ENCODE measurements around the gene COL6A3. TPM values are rescaled to one million over a fixed set of nuclear protein-coding genes. Genes with fewer than 3 reads are reported as not detected.

Gene COL6A3
- total RNA-seq, 2 experiments from 2014 or later: 0.90 to 1.3 TPM

DNA sequence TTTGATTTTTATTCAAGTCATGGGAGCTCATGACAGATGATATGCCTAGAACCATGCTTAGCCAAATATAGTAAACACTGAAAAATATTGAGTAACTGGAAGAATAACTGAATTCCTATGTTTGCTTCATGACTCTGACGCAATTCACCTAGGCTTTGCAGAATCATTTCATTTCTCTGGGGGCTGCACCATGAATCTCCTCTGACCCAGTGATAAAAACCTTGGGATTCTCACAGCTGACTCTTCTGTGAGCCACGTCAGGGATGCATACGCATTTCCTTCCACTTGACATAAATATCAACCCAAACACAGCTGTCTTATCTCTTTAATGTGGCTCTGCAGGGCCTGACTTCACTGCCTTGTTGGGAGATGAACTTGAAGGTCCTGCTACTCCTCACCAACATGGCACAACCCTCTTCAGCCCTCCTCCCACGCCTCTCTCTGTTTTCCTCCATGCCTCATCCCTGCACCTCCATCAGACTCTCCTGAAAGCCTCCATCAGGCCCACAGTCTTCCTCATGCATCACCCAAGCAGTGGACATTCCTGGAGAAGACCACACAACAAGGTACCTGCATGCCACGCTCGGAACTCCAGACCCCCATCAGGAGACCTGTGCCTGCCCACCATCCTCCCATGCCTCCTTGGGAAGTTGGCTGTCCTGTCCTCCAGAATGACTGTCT lies 29.8 kb downstream of the COL6A3 start:
- Mint-ChIP-seq H3K27ac (no peak overlapping the region), H3K4me1 (no peaks in the 10 kb centered on the region), H3K4me3 (no peak overlapping the region), H3K9me3 (no peaks in the 10 kb centered on the region), H3K36me3 (ENCODE audit: low read depth) (no peaks in the 10 kb centered on the region), H3K27me3 (no peaks in the 10 kb centered on the region)
- CTCF ChIA-PET: interaction anchor here (1.0 kb wide), 1 partner anchor 37 kb away, joined by 3 read pairs; no protein-coding TSS in a partner anchor
- POLR2A ChIA-PET: no interaction called here
- no peak for DNase-seq

DNA sequence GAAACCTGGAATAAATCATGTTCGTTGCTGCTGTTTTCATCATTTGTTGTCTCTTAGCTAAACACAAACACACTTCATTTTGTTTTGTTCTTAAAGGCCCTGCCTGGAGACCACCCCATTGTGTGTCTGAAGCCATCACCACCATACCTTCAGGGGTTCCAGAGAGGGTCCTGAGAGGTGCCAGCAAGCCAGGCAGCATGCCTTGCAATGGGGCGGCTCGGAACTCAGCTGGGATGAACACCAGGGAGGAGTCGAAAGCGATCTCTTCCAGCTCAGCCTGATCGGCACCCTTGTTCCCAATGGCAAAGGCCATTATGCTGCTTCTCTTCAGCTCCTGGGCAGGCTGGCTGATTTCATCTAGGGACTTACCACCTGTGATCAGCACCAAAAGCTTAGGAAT lies 33.2 kb downstream of the COL6A3 start:
- no peak overlapping the region for H3K27ac Mint-ChIP-seq
- H3K4me3 Mint-ChIP-seq: no peak overlapping the region
- H3K27me3 Mint-ChIP-seq: no peaks in the 10 kb centered on the region
- H3K36me3 Mint-ChIP-seq (ENCODE audit: low read depth): no peaks in the 10 kb centered on the region
- no peaks in the 10 kb centered on the region for H3K4me1 Mint-ChIP-seq
- DNase-seq: no peak
- no peaks in the 10 kb centered on the region for H3K9me3 Mint-ChIP-seq
- CTCF ChIA-PET: interaction anchor here (1.3 kb wide), 1 partner anchor 95 kb away, joined by 4 read pairs; no protein-coding TSS in a partner anchor
- POLR2A ChIA-PET: no interaction called here

DNA sequence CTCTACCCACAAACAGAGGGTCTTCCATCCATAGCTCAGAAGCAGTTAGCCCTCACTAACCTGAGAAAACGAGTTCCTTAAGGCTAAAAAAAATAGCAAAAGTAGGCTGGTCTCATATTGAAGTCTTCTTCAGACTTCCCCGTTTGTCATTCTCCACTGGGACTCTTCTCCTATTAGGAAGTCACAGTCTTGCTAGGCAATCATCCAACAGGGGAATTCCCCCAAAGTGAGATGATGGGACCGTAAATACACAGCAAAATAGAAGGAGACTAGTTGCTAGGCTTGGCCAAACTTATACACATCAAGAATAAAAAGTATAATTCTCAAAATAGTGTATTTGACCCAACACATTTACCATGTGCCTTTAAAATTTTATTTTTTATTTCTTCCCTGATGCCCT lies 34.3 kb downstream of the COL6A3 start:
- H3K27ac Mint-ChIP-seq: no peak overlapping the region
- DNase-seq: no peak
- ChIA-PET CTCF (interaction anchor here (1.3 kb wide), 1 partner anchor 96 kb away, joined by 4 read pairs; no protein-coding TSS in a partner anchor), POLR2A (no interaction called here)
- no peaks in the 10 kb centered on the region for H3K27me3 Mint-ChIP-seq
- H3K36me3 Mint-ChIP-seq (ENCODE audit: low read depth): no peaks in the 10 kb centered on the region
- no peaks in the 10 kb centered on the region for H3K4me1 Mint-ChIP-seq
- no peak overlapping the region for H3K4me3 Mint-ChIP-seq
- no peaks in the 10 kb centered on the region for H3K9me3 Mint-ChIP-seq

- DNase-seq: no peak
- Mint-ChIP-seq H3K36me3 (ENCODE audit: low read depth) (no peaks in the 10 kb centered on the region), H3K4me3 (no peak overlapping the region), H3K27ac (no peak overlapping the region), H3K27me3 (no peaks in the 10 kb centered on the region), H3K4me1 (no peaks in the 10 kb centered on the region), H3K9me3 (no peaks in the 10 kb centered on the region)
- ChIA-PET POLR2A (no interaction called here), CTCF (no interaction called here)
Measured at GRCh38 chr2:237378650-237379049, 35.3 kb downstream of the COL6A3 start.

DNA sequence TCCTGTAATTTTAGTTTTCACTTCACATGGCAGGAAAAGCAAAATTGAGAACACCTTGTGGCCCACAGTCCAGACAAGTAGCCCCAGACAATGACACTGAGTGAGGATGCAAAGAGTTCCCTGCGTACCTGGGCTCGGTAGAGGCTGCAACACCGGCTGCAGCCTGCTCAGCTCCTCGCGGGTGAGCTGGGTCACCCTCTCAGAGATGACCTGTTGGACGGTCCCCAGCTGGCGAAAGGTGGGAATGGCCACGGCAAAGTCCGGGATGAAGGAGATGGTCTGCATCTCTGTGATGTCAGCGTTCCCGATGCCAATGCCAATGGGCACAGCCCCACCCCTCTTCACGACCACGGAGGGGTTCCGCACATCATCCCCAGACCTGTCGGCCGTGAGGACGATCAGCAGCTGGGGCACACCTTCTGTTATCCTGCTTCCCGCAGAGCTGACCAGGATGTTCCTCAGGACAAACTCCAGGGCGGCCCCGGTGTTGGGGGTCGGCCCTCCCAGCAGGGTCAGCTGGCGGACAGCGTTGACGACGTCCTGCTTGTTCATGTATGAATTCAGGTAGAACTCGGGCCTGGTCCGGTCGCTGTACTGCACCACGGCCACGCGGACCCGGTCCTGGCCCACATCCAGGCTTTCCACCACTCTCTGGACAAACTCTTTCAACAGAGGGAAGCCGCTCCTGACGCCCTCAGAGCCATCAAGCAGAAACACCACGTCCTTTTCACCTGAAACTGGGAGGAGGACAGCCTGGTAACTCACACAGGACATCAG lies 39.5 kb downstream of the COL6A3 start:
- CTCF ChIA-PET: no interaction called here
- Mint-ChIP-seq H3K9me3 (no peaks in the 10 kb centered on the region), H3K27ac (no peak overlapping the region), H3K27me3 (no peaks in the 10 kb centered on the region), H3K4me1 (no peaks in the 10 kb centered on the region), H3K36me3 (ENCODE audit: low read depth) (no peaks in the 10 kb centered on the region), H3K4me3 (no peak overlapping the region)
- no peak for DNase-seq
- POLR2A ChIA-PET: no interaction called here

DNA sequence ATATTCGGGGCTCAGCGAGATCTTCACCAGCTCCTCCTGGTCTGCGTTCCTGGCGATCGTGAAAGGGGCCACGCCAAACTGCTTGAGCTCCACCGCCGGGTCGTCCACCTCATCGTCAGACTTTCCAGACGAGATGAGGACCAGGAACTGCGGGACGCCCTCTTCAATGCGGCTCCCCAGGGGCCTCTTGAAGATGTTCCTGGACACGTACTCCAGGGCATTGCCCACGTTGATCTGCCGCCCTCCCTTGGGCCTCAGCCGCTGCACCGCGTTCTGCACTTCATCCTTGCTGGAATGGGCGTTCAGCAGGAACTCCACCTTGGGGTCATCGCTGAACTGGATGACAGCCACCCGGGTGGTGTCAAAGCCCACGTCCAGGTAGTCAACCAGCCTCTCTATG lies 42.1 kb downstream of the COL6A3 start:
- no peak for DNase-seq
- POLR2A ChIA-PET: no interaction called here
- Mint-ChIP-seq H3K27me3 (no peaks in the 10 kb centered on the region), H3K27ac (no peak overlapping the region), H3K4me3 (no peak overlapping the region), H3K4me1 (no peaks in the 10 kb centered on the region), H3K9me3 (no peaks in the 10 kb centered on the region), H3K36me3 (ENCODE audit: low read depth) (no peaks in the 10 kb centered on the region)
- CTCF ChIA-PET: interaction anchor here (1.1 kb wide), 1 partner anchor 50 kb away, joined by 4 read pairs; no protein-coding TSS in a partner anchor

- no peaks in the 10 kb centered on the region for H3K36me3 Mint-ChIP-seq (ENCODE audit: low read depth)
- POLR2A ChIA-PET: no interaction called here
- H3K4me1 Mint-ChIP-seq: no peaks in the 10 kb centered on the region
- no peak overlapping the region for H3K4me3 Mint-ChIP-seq
- no peaks in the 10 kb centered on the region for H3K27me3 Mint-ChIP-seq
- H3K27ac Mint-ChIP-seq: no peak overlapping the region
- DNase-seq: no peak
- CTCF ChIA-PET: interaction anchor here (1.1 kb wide), 1 partner anchor 147 kb away, joined by 3 read pairs; no protein-coding TSS in a partner anchor
- no peaks in the 10 kb centered on the region for H3K9me3 Mint-ChIP-seq
Measured at GRCh38 chr2:237365671-237366070, 48.3 kb downstream of the COL6A3 start.

- CTCF ChIA-PET: no interaction called here
- Mint-ChIP-seq H3K4me3 (no peak overlapping the region), H3K27ac (no peak overlapping the region), H3K27me3 (no peaks in the 10 kb centered on the region), H3K4me1 (no peaks in the 10 kb centered on the region), H3K36me3 (ENCODE audit: low read depth) (no peaks in the 10 kb centered on the region), H3K9me3 (no peaks in the 10 kb centered on the region)
- POLR2A ChIA-PET: no interaction called here
- DNase-seq: no peak
Measured at GRCh38 chr2:237364655-237365054, 49.3 kb downstream of the COL6A3 start.

- ChIA-PET POLR2A (no interaction called here), CTCF (no interaction called here)
- no peak for DNase-seq
- Mint-ChIP-seq H3K27ac (no peak overlapping the region), H3K4me3 (no peak overlapping the region), H3K36me3 (ENCODE audit: low read depth) (no peaks in the 10 kb centered on the region), H3K27me3 (no peaks in the 10 kb centered on the region), H3K9me3 (no peaks in the 10 kb centered on the region), H3K4me1 (no peaks in the 10 kb centered on the region)
Measured at GRCh38 chr2:237361194-237362004, 52.6 kb downstream of the COL6A3 start.

- Mint-ChIP-seq H3K4me1 (no peaks in the 10 kb centered on the region), H3K27me3 (no peaks in the 10 kb centered on the region), H3K4me3 (no peak overlapping the region), H3K9me3 (no peaks in the 10 kb centered on the region), H3K27ac (no peak overlapping the region), H3K36me3 (ENCODE audit: low read depth) (no peaks in the 10 kb centered on the region)
- CTCF ChIA-PET: no interaction called here
- DNase-seq: no peak
- POLR2A ChIA-PET: no interaction called here
Measured at GRCh38 chr2:237359894-237360780, 53.8 kb downstream of the COL6A3 start.

DNA sequence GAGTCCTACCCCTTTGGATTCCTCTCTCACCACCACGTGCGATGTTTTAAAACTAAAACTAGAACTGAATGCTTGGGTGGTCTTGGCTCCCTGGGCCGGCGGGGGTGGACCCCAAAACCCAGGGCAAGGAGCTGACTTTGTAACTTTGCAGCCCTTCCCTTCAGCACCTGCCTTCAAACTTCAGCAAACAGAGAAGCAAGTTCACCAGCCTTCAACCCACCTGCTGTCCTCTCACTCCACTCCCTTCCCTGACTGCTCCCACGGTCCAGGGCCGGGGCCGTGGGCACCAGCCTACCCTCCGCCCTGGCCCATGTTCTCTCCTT lies 54.5 kb downstream of the COL6A3 start:
- Mint-ChIP-seq H3K27ac (no peak overlapping the region), H3K9me3 (no peaks in the 10 kb centered on the region), H3K4me3 (no peak overlapping the region), H3K36me3 (ENCODE audit: low read depth) (no peaks in the 10 kb centered on the region), H3K27me3 (no peaks in the 10 kb centered on the region), H3K4me1 (no peaks in the 10 kb centered on the region)
- POLR2A ChIA-PET: no interaction called here
- no peak for DNase-seq
- CTCF ChIA-PET: no interaction called here

GRCh38 chr2:237358721-237359517 lies 55.0 kb downstream of the COL6A3 start:
- CTCF ChIA-PET: no interaction called here

More at GRCh38 chr2:237358721-237359517, 55.0 kb downstream of the COL6A3 start:
- no peaks in the 10 kb centered on the region for H3K27me3 Mint-ChIP-seq
- no peak overlapping the region for H3K4me3 Mint-ChIP-seq
- DNase-seq: no peak
- H3K27ac Mint-ChIP-seq: no peak overlapping the region
- no peaks in the 10 kb centered on the region for H3K9me3 Mint-ChIP-seq
- no peaks in the 10 kb centered on the region for H3K4me1 Mint-ChIP-seq
- H3K36me3 Mint-ChIP-seq (ENCODE audit: low read depth): no peaks in the 10 kb centered on the region
- POLR2A ChIA-PET: no interaction called here

Data from activated CD4-positive, alpha-beta memory T cell treated with anti-CD3 and anti-CD28 coated beads, Interleukin-2, amount 10 ng/mL, durations not matched to agents 7 days and 5 days (primary cell).